AG09309 (cell line): ENCODE data around the gene TMSB4X.

Source experiments
- DNase-seq: peaks from one replicate; pipeline ENCODE4 v3.0.0-alpha.2; 2010; ENCODE audit warnings: low read depth
- H3K4me3 ChIP-seq: 2 replicates; pipeline ENCODE4 v1.5.1; 2011; ENCODE audit warnings: mild to moderate bottlenecking, low read depth, low read length, moderate library complexity; ENCODE audit not compliant: control insufficient read depth
- TF ChIP-seq, protein P1 (sequence below): IDR thresholded peaks from 2 replicates; pipeline ENCODE4 v1.5.1; 2011; ENCODE audit warnings: mild to moderate bottlenecking, low read depth, low read length, inconsistent platforms; ENCODE audit not compliant: insufficient read depth, control insufficient read depth; ENCODE audit errors: missing control alignments

TMSB4X gene

DNA sequence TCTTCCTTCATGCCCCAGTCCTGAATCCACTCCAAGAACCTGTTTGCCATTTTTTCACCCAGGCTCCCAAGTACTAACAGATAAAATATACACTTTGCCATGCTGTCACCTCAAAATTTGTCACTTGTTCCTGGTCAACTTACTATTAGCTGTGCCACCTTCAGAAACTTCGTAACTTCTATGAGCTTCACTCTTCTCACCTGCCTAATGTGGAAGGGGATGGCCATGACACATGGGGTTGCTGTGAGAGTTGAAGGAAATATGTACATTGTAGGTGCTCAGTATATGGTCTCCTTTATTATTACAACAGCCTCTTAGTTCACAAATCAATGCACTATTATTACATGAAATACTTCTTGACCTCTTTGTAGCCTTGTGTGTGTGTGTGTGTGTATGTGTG lies 10.4 kb downstream of the TMSB4X start:
- DNase-seq, result no peak
- no peak overlapping the region for H3K4me3 ChIP-seq
- TF ChIP-seq, protein P1, sequence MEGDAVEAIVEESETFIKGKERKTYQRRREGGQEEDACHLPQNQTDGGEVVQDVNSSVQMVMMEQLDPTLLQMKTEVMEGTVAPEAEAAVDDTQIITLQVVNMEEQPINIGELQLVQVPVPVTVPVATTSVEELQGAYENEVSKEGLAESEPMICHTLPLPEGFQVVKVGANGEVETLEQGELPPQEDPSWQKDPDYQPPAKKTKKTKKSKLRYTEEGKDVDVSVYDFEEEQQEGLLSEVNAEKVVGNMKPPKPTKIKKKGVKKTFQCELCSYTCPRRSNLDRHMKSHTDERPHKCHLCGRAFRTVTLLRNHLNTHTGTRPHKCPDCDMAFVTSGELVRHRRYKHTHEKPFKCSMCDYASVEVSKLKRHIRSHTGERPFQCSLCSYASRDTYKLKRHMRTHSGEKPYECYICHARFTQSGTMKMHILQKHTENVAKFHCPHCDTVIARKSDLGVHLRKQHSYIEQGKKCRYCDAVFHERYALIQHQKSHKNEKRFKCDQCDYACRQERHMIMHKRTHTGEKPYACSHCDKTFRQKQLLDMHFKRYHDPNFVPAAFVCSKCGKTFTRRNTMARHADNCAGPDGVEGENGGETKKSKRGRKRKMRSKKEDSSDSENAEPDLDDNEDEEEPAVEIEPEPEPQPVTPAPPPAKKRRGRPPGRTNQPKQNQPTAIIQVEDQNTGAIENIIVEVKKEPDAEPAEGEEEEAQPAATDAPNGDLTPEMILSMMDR, result no peak

DNA sequence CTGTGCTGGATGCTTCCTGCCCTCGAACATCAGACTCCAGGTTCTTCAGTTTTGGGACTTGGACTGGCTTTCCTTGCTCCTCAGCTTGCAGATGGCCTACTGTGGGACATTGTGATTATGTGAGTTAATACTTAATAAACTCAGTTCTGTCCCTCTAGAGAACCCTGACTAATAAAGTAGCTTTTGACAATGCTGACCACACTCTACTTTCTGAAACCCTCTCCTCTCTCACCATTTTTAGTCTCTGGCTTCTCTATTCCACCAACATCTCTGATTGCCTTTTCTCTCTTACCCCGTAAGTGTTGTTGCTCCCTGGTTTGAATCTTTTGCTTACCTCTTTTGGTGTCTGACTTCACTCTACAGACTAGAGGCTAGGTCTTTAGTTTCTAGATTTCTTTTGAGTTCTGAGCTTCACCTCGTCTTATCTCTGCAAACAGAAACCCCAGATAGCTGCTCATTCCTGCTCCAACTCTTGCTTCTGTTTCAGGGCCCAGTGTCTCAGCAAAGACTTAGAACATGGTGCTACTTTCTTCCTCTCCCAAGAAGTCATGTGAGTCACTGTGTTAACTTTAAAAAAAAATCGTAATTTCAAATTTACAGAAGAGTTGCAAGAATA lies 11.4 kb downstream of the TMSB4X start:
- TF ChIP-seq, protein P1, result no peak
- DNase-seq, result no peak

DNA sequence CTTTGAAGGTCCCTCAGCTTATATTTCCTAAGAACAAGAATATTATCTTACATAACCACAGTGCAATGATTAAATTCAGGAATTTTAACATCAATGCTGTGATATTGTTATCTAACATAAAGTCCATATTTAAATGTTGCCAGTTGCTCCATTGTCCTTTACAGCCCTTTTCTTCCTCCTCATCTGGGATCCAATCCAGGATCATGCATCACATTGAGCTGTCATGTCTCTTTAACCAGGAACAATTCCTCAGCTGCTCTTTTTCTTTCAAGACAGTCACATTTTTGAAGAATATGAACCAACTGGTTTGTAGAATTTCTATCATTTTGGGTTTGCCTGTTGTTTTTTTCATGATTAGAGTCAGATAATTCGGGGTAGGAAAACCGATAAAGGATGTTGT lies 12.0 kb downstream of the TMSB4X start:
- H3K4me3 ChIP-seq, result no peak overlapping the region
- DNase-seq, result no peak
- TF ChIP-seq, protein P1, result no peak

More for the DNA sequence above, 11.4 kb downstream of the TMSB4X start:
- no peak overlapping the region for H3K4me3 ChIP-seq

DNA sequence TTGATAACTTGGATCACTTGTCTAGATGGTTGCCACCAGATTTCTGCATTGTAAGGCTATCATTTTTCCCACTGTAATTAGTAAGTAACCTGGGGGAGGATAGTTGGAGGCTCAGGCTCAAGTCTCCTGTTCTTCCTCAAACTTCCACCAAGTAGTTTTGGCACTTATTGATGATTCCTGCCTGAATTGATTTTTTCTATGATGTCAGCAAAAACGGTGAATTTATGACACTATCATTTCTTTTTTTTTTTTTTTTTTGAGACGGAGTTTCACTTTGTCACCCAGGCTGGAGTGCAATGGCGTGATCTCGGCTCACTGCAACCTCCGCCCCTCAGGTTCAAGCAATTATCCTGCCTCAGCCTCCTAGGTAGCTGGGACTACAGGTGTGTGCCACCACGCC lies 12.4 kb downstream of the TMSB4X start:
- DNase-seq, result no peak
- TF ChIP-seq, protein P1, result no peak
- no peak overlapping the region for H3K4me3 ChIP-seq

DNA sequence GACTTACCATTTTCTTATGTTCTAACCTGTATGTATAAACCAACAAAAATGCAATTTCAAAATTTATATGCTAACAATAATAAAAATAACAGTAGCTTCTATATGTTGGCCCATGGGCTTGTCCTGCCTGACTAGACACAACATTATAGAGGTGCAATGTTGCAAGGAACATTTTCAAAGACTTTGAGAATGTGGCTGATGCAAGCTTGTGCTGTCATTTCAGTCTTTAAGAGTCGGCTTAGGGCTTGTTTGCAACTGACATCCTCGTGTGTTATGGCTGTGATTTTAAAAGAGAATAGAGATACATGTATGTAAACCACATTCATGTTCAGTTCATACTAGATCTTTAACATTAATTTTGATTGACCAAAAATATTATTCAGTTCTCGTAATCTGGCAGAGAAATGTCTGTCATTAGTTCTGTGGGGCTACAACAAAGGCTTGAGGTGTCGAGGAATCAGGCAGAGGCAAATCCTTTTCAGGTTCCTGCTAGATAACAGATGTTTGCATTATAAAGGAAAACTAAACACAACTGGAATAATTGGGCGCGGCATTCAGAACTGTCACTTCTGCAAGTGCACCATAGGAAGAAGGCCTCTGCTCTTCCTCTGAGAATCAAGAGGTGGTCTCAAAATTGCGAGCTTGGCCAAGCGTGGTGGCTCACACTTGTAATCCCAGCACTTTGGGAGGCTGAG lies 13.1 kb downstream of the TMSB4X start:
- no peak for DNase-seq
- TF ChIP-seq, protein P1, result no peak
- no peak overlapping the region for H3K4me3 ChIP-seq

DNA sequence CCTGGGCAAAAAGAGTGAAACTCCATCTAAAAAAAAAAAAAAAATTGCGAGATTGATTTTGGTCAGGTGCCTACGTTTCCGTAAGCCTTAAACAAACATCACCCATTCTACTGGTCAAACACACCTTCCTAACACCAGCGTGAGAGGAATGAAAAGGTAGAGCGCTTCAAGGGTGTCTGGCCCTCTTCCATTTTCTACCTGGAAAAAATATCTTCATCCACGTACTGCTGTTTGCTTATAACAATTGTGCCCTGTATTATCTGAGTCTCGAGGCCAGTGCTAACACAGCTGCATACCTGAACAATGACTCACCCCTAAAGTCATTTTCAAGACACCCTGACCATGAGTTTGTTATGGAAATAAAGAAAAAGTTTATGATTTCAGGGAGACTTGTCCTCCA lies 13.9 kb downstream of the TMSB4X start:
- H3K4me3 ChIP-seq, result no peak overlapping the region
- no peak for DNase-seq
- TF ChIP-seq, protein P1, result no peak

DNA sequence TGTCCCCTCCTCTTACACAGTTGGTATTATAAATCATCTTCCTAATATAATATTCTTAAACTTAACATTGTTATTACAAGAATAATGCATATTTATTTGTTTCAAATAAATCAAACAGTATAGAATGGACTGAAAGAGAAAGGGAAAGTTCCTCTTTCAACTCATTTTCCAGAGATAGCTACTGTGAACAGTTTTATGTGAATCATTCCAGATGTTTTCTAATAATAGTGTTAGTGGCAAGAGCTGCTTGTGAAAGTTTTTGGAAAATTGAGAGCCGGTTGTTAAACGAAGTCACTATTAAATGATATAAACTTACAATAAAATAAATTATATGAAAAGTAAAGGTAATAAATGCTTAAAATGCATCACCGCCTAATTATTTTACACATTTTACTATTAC lies 14.6 kb downstream of the TMSB4X start:
- no peak for DNase-seq
- TF ChIP-seq, protein P1, result no peak
- no peak overlapping the region for H3K4me3 ChIP-seq
